NOMO-1 treated with dmso at 0.1 percent for 144 hours (cell line): Measurements from ENCODE around the gene ASZ1.

Experiments used
- DNase-seq: peaks from one replicate; lab custom pipeline; 2025; ENCODE audit not compliant: unreplicated experiment; lab: John Stamatoyannopoulos, UW

The ASZ1 gene

GRCh38 chr7:117402109-117402508, 25.2 kb downstream of the ASZ1 start:
- no peak for DNase-seq

- DNase-seq: no peak
These were observed 25.8 kb downstream of the ASZ1 start for GRCh38 chr7:117401293-117402002.

GRCh38 chr7:117399820-117400422, 27.4 kb downstream of the ASZ1 start:
- DNase-seq: no peak

- no peak for DNase-seq
These were observed 31.6 kb downstream of the ASZ1 start for GRCh38 chr7:117395743-117396142.

- no peak for DNase-seq
These were observed 33.5 kb downstream of the ASZ1 start for GRCh38 chr7:117393781-117394180.

- DNase-seq: no peak
These were observed 37.4 kb downstream of the ASZ1 start for GRCh38 chr7:117389871-117390270.

GRCh38 chr7:117386110-117386706, 41.1 kb downstream of the ASZ1 start:
- DNase-seq: no peak

- DNase-seq: no peak
These were observed 41.8 kb downstream of the ASZ1 start for GRCh38 chr7:117385363-117386109.

GRCh38 chr7:117384688-117385362, 42.5 kb downstream of the ASZ1 start:
- no peak for DNase-seq

GRCh38 chr7:117383483-117384189, 43.7 kb downstream of the ASZ1 start:
- no peak for DNase-seq

- DNase-seq: no peak
These were observed 44.2 kb downstream of the ASZ1 start for GRCh38 chr7:117383046-117383445.

- no peak for DNase-seq
These were observed 45.9 kb downstream of the ASZ1 start for GRCh38 chr7:117381362-117381761.

GRCh38 chr7:117375380-117375779, 51.9 kb downstream of the ASZ1 start:
- DNase-seq: no peak

GRCh38 chr7:117372073-117372472, 55.2 kb downstream of the ASZ1 start:
- DNase-seq: no peak

GRCh38 chr7:117364339-117365080, 62.8 kb downstream of the ASZ1 start:
- DNase-seq: no peak

- DNase-seq: no peak
These were observed 64.9 kb downstream of the ASZ1 start for GRCh38 chr7:117362294-117362888.

GRCh38 chr7:117350027-117350426, 77.3 kb downstream of the ASZ1 start:
- no peak for DNase-seq

GRCh38 chr7:117349570-117349969, 77.7 kb downstream of the ASZ1 start:
- DNase-seq: no peak

- no peak for DNase-seq
These were observed 79.2 kb downstream of the ASZ1 start for GRCh38 chr7:117347962-117348672.
